ENCODE results near the gene COBL.

Gene COBL

GRCh38 chr7:51250512-51250911, 66.1 kb downstream of the COBL start:
- no peak for DNase-seq (ENCODE audit: low read depth)

- DNase-seq (ENCODE audit: low read depth): no peak
Measured at GRCh38 chr7:51249991-51250390, 66.6 kb downstream of the COBL start.

GRCh38 chr7:51249187-51249945, 67.2 kb downstream of the COBL start:
- no peak for DNase-seq (ENCODE audit: low read depth)

DNA sequence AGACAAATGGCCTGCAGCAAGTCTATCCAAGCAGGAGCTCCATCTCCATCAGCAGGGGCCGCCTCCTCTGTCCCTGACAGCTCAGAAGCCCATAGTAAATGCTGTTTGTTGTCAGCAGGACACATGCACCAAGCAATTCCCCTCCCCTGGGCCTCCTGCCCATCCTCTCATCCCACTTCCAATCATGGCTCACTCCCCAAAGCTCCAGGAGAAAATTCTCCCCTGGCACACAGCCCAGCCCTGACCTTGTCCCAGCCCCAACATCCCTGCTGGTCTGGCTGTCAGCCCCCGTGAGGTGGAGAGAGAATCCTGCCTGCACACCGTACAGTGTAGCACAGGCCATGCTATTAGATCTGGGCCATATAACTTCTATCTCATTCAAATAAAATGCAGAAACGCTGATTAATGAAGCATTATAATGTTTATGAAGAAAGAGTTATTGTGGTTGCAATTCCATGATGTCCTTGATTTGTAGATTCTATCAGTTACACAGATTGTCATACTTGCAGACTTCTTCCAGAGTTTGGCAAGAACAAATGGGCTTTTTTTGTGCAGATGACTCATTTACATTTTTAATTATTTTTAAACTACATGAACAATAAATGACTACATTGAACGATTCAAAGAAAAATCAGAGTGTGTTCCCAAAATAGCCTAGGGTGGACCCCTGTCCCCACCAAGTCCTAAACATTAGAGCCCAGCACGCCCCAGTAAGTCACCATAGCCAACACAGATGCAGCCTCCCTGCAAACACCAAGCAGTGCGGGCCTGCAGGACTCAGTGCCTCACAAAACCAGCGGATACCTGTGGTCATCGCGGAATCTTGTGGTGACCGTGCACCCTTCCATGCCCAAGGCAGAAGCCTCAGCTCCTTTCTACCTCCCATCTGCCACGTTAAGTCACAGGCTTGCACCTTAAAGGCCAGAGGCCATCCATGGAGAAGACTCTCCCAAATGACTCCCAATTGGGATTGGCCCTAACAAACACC, 70.1 kb downstream of the COBL start:
- no peak for DNase-seq (ENCODE audit: low read depth)

DNA sequence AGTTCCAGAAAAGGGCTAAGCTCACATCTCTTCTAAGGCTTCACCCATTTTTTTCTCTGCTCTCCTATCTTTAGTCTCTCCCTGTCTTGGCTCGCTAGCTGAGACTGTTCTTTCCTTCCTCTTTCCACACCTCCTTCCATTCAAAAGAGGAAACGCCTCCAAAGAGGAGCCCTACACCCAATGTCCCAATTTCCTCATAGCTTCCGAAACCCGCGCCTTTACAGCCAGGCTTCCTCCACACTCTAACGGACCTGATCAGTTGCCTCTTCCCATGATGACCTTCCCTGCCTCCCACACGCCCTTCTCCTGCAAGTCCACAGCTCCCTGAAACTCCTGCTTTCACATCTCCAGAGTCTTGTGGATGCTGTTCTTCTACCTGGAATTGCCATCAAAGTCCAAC, 71.7 kb downstream of the COBL start:
- no peak for DNase-seq (ENCODE audit: low read depth)

DNA sequence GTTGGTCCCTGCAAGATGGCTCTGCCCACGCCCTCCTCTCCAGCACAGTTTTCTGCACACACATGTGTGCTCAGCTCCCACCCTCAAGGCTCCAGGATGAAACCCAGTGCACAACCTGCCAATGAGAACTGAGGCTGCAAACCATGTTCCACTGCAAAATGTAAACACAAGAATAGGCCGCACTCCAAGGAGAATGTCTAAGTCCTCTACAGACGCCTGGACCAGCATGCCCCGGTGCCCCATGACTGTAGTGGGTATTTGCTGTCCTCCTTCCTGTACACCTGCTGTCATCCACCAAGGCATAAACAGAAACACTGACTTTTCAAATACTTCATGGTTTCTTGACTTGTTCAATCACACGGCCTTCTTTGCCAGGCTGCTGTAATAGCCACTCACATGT, 72.6 kb downstream of the COBL start:
- DNase-seq (ENCODE audit: low read depth): no peak

DNA sequence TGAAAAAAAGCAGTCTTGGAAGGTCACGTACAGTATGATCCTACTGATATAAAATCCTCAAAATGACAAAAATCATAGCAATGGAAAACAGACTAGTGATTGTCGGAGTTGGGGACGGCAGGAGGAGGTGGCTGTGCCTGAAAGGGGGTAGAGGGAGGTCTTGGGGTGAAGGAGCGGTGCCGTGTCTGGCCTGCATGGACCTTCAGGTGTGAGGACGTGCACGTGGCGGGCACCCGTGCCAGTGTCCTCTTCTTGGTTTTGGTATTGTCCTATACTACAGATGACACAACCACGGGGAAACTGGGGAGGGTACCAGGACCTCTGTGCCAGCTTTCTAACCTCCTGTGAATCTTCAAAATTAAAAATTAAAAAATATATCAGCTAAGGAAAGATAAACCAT, 73.0 kb downstream of the COBL start:
- no peak for DNase-seq (ENCODE audit: low read depth)

DNA sequence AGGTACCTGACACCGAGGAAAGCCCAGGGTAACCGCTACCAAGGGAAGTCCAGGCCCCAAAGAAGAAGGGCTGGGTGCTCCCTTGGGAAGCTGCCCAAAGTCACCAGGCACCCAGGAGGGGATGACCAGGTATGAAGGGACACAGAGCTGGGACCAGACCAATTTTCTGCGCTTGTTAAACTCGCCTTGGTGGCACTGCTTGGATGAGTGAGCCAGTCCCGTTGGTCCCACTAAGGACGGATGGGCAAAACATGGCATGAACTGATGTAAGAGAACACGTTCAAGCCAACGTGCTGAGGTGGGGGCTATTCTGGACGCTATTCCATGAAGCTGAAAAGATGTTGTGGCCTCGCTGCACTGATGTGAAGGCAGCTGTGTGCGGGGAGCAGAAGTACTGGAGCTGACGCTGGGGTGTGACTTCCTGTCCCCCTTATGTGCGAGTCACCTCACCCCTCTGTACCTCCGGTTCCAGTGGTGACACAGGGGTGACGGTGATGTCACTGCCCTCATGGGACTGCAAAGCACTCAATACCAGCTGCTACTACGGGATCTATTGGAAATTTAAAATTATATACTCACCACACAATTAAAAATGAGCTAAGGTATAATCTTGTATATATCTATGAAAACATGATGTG, 73.6 kb downstream of the COBL start:
- no peak for DNase-seq (ENCODE audit: low read depth)

GRCh38 chr7:51242007-51242691, 74.5 kb downstream of the COBL start:
- DNase-seq (ENCODE audit: low read depth): no peak

DNA sequence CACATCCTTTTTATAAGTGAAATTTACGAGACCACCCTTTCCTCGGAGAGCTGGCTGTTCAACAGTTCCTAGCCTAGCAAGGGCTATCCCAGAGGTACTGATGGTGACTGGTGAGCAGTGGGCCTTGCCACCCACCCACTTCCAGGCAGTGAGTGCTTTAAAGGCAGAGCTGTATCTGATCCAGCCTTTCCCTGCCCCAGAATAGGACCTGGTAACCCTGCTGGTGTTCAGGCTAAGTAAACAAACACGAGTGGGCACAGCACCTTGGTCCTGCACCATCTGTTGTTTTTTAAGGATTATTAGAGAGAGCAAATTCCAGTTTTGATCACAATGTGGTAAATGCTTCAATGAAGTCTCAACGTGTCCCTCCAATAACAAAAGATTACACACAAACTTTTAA, 75.7 kb downstream of the COBL start:
- no peak for DNase-seq (ENCODE audit: low read depth)

DNA sequence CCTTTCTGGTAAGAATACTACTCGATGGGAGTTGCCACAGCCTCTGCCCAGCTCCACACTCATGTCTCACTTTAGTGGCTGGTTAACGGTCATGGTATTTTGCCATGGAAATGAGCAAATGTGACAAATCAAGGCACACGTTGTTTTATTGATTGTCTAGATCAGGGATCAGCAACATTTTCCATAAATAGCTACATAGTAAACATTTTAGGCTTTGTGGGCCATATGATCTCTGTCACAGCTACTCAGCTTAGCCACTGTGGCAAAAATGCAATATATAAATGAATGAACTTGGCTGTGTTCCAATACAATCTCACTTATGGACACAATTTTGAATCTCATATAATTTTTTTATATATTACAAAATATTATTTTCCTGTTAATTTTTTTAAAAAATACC, 76.9 kb downstream of the COBL start:
- no peak for DNase-seq (ENCODE audit: low read depth)

DNA sequence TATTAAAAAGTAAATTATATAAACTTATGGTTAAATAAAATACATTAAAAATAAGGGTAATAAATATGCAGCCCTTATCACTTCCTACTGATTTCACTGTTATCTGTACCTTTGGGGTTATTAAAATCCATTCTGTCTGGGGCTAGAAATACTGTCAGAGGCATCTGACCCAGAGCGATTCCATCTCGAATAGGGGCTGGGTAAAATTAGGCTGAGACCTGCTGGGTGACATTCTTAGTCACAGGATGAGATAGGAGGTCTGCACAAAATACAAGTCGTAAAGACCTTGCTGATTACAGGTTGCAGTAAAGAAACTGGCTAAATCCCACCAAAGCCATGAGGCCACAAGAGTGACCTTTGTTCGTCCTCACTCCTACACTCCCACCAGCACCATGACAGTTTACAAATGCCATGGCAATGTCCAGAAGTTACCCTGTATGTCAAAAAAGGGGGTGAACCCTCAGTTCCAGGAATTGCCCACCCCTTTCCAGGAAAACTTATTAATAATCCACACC, 77.6 kb downstream of the COBL start:
- DNase-seq (ENCODE audit: low read depth): no peak

- DNase-seq (ENCODE audit: low read depth): no peak
Measured at GRCh38 chr7:51237446-51238133, 79.0 kb downstream of the COBL start.

DNA sequence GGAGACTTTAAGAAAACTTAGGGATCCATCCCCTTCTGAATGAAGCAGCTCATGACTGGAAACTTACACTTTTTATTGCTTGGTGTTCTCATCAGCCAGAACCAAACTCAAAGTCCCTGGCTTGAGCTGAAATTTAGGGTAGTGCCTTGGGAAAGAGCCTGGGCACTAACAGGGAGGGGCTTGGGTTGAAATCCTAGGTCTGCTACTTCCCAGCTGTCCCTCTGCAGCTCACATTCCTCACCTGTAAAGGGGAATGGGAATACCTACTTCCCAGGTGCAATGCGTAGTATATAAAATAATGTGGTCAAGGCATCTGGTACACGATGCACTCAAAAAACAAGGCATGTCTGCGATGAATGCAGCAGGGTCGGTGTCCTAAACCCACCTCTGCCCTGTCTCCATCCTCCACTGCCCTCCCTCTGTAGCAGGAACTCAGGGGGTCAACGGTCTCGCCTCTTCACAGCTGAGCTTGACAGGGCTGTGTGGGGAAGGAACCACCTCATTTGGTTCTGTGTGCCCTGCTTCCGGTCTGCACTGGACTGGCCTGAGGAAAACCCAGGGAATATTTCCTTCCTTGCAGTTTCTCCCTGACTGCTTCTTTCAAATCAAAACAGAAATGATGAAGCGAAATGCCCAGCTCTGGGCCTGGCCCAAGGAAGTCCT, 80.0 kb downstream of the COBL start:
- DNase-seq (ENCODE audit: low read depth): no peak

DNA sequence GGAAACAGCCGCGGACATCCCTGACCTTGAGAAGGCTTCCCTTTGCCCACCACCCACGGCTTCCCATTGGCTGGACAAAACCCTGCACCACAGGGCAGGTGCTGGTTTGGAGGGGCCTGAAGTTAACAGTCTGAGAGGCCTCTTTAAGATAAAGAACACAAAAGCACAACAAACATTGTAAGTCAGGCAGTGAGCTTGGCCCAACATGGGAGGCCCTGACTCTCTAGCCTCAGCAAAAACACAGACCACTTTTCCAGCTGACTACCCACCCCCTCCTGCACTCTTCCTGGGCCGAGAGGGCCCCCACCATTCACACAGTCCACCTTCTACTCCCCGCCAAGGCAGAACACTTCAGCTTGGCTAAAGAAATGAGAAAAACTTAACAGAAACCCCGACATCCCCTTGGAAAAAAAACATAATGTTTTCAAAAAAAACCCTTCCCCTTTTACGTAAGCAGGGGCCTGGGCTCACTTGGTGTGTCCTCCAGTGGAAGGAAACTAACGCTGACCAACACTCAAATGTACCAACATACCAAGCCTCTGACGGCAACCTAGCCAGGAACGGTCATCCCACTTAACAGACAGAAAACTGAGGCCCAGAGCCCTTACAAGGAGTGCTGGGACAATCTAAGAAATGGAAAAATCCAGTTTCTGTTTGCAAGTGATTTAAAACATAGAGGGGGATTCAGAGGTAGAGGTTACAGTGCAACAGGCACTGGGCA, 80.9 kb downstream of the COBL start:
- no peak for DNase-seq (ENCODE audit: low read depth)

GRCh38 chr7:51234609-51235308, 81.8 kb downstream of the COBL start:
- DNase-seq (ENCODE audit: low read depth): no peak

- no peak for DNase-seq (ENCODE audit: low read depth)
Measured at GRCh38 chr7:51234139-51234538, 82.5 kb downstream of the COBL start.

GRCh38 chr7:51233374-51233773, 83.2 kb downstream of the COBL start:
- no peak for DNase-seq (ENCODE audit: low read depth)

DNA sequence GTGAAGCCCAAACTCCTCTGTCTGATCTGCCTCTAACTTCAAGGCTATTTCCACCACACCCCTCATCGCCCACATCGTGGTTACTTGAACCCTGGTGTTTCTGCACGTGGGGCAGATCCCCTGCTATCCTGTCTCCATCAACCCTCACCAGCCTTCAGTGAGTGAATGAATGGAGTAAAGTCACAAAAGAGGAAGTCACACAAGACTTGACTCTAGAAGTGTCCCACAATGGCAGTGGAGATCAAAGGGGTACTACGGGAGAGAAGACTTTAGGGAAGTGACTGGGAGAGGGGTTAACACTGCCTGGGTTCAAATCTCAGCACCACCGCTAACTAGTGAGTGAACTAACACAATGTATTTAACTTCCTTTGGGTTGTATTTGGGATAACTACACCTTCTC, 85.9 kb downstream of the COBL start:
- DNase-seq (ENCODE audit: low read depth): no peak

DNA sequence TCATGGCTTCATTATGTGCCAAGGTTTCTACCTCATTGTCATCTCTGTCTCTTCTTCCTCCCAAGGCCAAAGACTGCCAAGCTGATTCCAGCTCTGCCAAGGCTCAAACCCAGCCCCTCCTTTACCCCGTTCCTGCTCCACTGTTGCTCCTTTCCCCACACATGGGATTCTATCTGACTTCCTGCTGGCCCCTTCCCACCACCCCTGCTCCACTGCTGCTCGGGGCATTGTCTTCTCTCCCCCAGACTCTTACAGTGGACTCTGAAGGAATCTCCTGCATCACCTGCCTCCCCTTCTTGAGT, 86.3 kb downstream of the COBL start:
- DNase-seq (ENCODE audit: low read depth): no peak
